Tibial nerve (tissue), 4 donors: ENCODE data around the gene SLC35G3. TPM values are rescaled to one million over a fixed set of nuclear protein-coding genes. Genes with fewer than 3 reads are reported as not detected.
"Not testable (repeated sequence)": the region's sequence is repeated elsewhere in the genome, so short reads cannot be mapped to it uniquely, and the experiment has no call there.

Experiments
- DNase-seq, 2 donors: peaks; one replicate each; pipeline ENCODE4 v3.0.0-alpha.2; 2019; ENCODE audit warnings: low spot score in 2 of 2
- H3K27ac ChIP-seq, 4 donors: fragments of 200-600 bp; sonication (generic) in 3 of 4; one replicate each; pipeline ENCODE4 v1.5.1; 2017 to 2019; ENCODE audit warnings: mild to moderate bottlenecking in 1 of 4
- H3K27me3 ChIP-seq, 2 donors: fragments of 200-600 bp; sonication (generic) in 1 of 2; one replicate each; pipeline versions ENCODE4 v1.5.1 to v1.6.0; 2017 to 2019
- H3K36me3 ChIP-seq, 3 donors: fragments of 200-600 bp; sonication (generic); one replicate each; pipeline ENCODE4 v1.5.1; 2018 to 2019
- H3K4me1 ChIP-seq, 4 donors: fragments of 200-600 bp; sonication (generic) in 3 of 4; one replicate each; pipeline ENCODE4 v1.5.1; 2017 to 2019
- H3K4me3 ChIP-seq, 4 donors: fragments of 200-600 bp; sonication (generic) in 3 of 4; one replicate each; pipeline ENCODE4 v1.5.1; 2017 to 2019; ENCODE audit warnings: mild to moderate bottlenecking in 1 of 4, moderate library complexity in 1 of 4
- H3K9me3 ChIP-seq, 4 donors: fragments of 200-600 bp; sonication (generic) in 3 of 4; one replicate each; pipeline ENCODE4 v1.5.1; 2017 to 2019
- CTCF ChIP-seq, 5 experiments: fragments of 200-600 bp in 3 of 5; fragments of 450-650 bp in 2 of 5; sonication (generic) in 3 of 5; IDR thresholded peaks; one replicate each; pipeline ENCODE4 v1.5.1; 2016 to 2019; ENCODE audit warnings: antibody characterized with exemption in 5 of 5, mild to moderate bottlenecking in 3 of 5, moderate library complexity in 2 of 5
- EP300 ChIP-seq, 2 donors: sonication (generic); formaldehyde crosslinking; IDR thresholded peaks; one replicate each; pipeline ENCODE4 v1.6.1; 2017; ENCODE audit warnings: antibody characterized with exemption in 2 of 2, mild to moderate bottlenecking in 1 of 2
- POLR2A ChIP-seq, 2 donors: fragments of 450-650 bp; IDR thresholded peaks; one replicate each; pipeline ENCODE4 v1.6.1; 2017; ENCODE audit warnings: antibody characterized with exemption in 2 of 2, mild to moderate bottlenecking in 2 of 2, moderate library complexity in 2 of 2
- WGBS, 2 donors: methylation state at CpG; one replicate each; pipeline ENCODE4 v1.1.5; 2018; 5-methylcytosine and 5-hydroxymethylcytosine counted together
- total RNA-seq, 4 donors: library from RNA; depleted of rRNA; stranded (reverse); fragments of >200 nt; gene quantifications; one replicate each; pipeline ENCODE4 v1.1.0, GENCODE V29; 2016

The SLC35G3 gene
- total RNA-seq, result not detected

GRCh38 chr17:35194001-35194400, at the start of gene SLC35G3:
TSS of gene SLC35G3 (minus strand) at chr17:35194393. CDS start at chr17:35194307, 86 bp downstream.
- H3K4me1 ChIP-seq, H3K4me3 ChIP-seq, H3K27me3 ChIP-seq, DNase-seq, H3K27ac ChIP-seq, H3K36me3 ChIP-seq: not testable (repeated sequence)
- WGBS, 2 donors, result 92 to 94% methylated on average over 12 of the region's 12 CpGs
- peaks cover 0 to 17% (median 0%) of the 10 kb centered on the region in 4 donors for H3K9me3 ChIP-seq

GRCh38 chr17:35243561-35244340, 49.6 kb upstream of the SLC35G3 start:
- Histone ChIP-seq H3K27me3 (no peaks in the 10 kb centered on the region), H3K4me3 (peak overlapping the region; percentile 77 to 87 (median 81)), H3K27ac (peak overlapping the region; percentile 92 to 96 (median 95)), H3K9me3 (no peaks in the 10 kb centered on the region), H3K4me1 (peaks cover 0 to 49% (median 22%) of the 10 kb centered on the region in 4 donors), H3K36me3 (no peaks in the 10 kb centered on the region)
- 1% methylated on average over 14 of the region's 14 CpGs for WGBS, 2 donors
- TF ChIP-seq EP300 (IDR thresholded peaks at IDR 0.05) (peak; percentile 11 to 34), POLR2A (IDR thresholded peaks at IDR 0.05) (no peak)
- DNase-seq, result peak; percentile 25 to 66

DNA sequence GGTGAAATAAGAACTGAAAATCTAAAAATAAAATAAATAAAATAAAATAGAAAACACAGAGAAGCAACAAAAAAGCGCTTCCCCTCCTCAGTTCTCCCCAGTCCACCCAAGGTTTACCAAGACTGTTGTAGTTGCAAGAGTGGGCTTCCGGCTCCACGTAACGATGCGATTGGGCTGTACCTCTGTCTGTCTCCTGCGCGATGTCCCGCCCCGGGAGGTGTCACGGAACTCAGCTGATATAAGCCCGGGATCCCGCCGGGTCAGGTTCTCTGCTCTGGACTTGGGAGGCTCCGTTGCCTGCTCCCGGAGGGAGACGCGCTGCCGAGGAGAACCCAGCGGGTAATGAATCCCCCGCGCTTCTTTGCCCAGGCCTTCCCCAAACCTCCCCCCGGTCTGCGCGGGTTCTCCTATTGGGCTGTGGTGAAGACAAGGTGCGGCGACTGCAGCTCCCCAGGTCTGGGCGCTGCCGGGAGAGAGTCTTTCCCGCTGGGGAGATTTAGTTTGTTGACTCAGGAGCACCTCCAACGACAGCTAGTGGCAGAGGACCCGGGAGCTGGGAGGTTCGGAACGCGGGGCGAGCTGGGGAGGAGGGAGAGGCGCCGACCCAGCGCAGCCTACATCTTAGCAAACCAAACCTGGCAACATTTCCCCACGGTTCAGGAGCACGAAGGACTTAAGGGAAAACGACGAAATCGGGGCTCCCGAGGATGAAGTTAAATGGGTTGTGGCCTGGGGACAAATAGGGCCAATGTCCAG, 48.8 kb upstream of the SLC35G3 start, which contains the start of gene SLFN5:
Gene SLFN5, plus strand, starts transcription at position 268 of the 756 bp plus-strand sequence. CDS start 15,619 bp downstream, outside the sequence.
- 0 to 1% methylated on average over 30 to 44 of the region's 44 CpGs for WGBS, 2 donors
- Histone ChIP-seq H3K27ac (peak within 1 kb of the TSS; percentile 92 to 96 (median 95)), H3K27me3 (no peaks in the 10 kb centered on the region), H3K9me3 (no peaks in the 10 kb centered on the region), H3K36me3 (no peaks in the 10 kb centered on the region), H3K4me1 (peaks cover 0 to 49% (median 22%) of the 10 kb centered on the region in 4 donors), H3K4me3 (peak within 1 kb of the TSS; percentile 77 to 87 (median 81))
- DNase-seq, result peak; percentile 95 to 98
- TF ChIP-seq EP300 (IDR thresholded peaks at IDR 0.05) (peak; percentile 50 to 99), POLR2A (IDR thresholded peaks at IDR 0.05) (peak; percentile 91 to 94), CTCF (IDR thresholded peaks at IDR 0.05) (no peak)

DNA sequence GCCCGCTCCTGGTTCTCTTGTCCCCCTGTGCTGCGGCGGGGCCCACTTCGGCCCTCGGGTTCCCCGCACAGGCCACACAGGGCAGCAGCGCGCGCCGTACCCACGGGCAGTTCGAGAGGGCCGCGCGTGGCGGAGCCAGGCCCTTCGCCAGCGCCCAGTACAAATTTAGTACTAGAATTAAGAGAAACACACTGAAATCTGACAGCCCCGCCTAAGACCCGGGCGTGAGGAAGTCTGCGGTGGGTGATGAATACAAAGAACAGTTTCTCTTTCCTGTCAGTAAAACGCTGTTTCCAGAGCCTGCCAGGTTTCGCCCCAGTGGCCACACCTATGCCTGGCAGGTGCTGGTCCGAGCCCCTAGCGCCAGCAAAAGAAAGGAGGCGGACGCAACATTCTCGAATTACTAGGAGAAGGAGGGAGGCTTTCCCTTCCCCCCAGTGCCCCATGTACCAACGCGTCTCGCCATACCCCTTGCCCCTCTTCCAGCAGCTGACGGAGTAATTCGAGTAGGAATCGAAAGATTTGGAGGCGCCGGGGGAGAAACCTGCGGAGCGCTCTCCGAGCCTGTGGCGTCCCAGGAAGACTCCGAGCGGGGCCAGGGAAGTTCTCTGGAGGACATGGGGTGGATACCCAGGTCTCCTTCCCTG, 48.1 kb upstream of the SLC35G3 start:
- H3K4me3 ChIP-seq, result peak overlapping the region; percentile 77 to 87 (median 81)

GRCh38 chr17:35241520-35241919, 47.3 kb upstream of the SLC35G3 start:
- no peak for DNase-seq
- no peak for TF ChIP-seq POLR2A (IDR thresholded peaks at IDR 0.05)
- TF ChIP-seq CTCF (IDR thresholded peaks at IDR 0.05), result no peak
- TF ChIP-seq EP300 (IDR thresholded peaks at IDR 0.05), result no peak
- Histone ChIP-seq H3K9me3 (no peaks in the 10 kb centered on the region), H3K4me1 (peaks cover 0 to 44% (median 22%) of the 10 kb centered on the region in 4 donors), H3K27me3 (no peaks in the 10 kb centered on the region), H3K4me3 (peak overlapping the region in 2 of 4 donors; percentile 77 to 87), H3K27ac (peak overlapping the region in 3 of 4 donors; percentile 92 to 96 (median 96)), H3K36me3 (no peaks in the 10 kb centered on the region)
- 87% methylated on average over 19 of the region's 19 CpGs for WGBS, 2 donors

More for the DNA sequence above, 48.1 kb upstream of the SLC35G3 start:
- H3K36me3 ChIP-seq, result no peaks in the 10 kb centered on the region
- H3K27ac ChIP-seq, result peak overlapping the region; percentile 92 to 96 (median 95)
- no peaks in the 10 kb centered on the region for H3K9me3 ChIP-seq
- TF ChIP-seq POLR2A (IDR thresholded peaks at IDR 0.05) (no peak), CTCF (IDR thresholded peaks at IDR 0.05) (peak in 4 of 5 experiments; percentile 10 to 52 (median 41)), EP300 (IDR thresholded peaks at IDR 0.05) (no peak)
- H3K27me3 ChIP-seq, result no peaks in the 10 kb centered on the region
- WGBS, 2 donors, result 2 to 3% methylated on average over 42 to 43 of the region's 43 CpGs
- H3K4me1 ChIP-seq, result peaks cover 0 to 49% (median 22%) of the 10 kb centered on the region in 4 donors
- peak; percentile 18 to 29 for DNase-seq
